Brain pericyte (primary cell): ENCODE data around the gene CNOT4.

Experiments
- DNase-seq: peaks from one replicate; pipeline ENCODE4 v3.0.0-alpha.2; 2012; ENCODE audit warnings: low read depth, low spot score

CNOT4 gene

GRCh38 chr7:135397689-135398088 lies 112.2 kb downstream of the CNOT4 start:
- no peak for DNase-seq

- DNase-seq: no peak
These were observed 117.2 kb downstream of the CNOT4 start for GRCh38 chr7:135392701-135393100.

GRCh38 chr7:135391514-135391913 lies 118.4 kb downstream of the CNOT4 start:
- DNase-seq: no peak

GRCh38 chr7:135390829-135391228 lies 119.1 kb downstream of the CNOT4 start:
- DNase-seq: no peak

- no peak for DNase-seq
These were observed 119.9 kb downstream of the CNOT4 start for GRCh38 chr7:135389971-135390370.

GRCh38 chr7:135388616-135389015 lies 121.3 kb downstream of the CNOT4 start:
- no peak for DNase-seq

GRCh38 chr7:135386776-135387175 lies 123.1 kb downstream of the CNOT4 start:
- peak; percentile 6 for DNase-seq

GRCh38 chr7:135386181-135386580 lies 123.7 kb downstream of the CNOT4 start:
- DNase-seq: no peak

- DNase-seq: no peak
These were observed 124.7 kb downstream of the CNOT4 start for GRCh38 chr7:135385209-135385608.

GRCh38 chr7:135383525-135384175 lies 126.3 kb downstream of the CNOT4 start:
- no peak for DNase-seq

- DNase-seq: no peak
These were observed 127.7 kb downstream of the CNOT4 start for GRCh38 chr7:135382173-135382572.

- DNase-seq: no peak
These were observed 128.5 kb downstream of the CNOT4 start for GRCh38 chr7:135381369-135381768.

- no peak for DNase-seq
These were observed 129.6 kb downstream of the CNOT4 start for GRCh38 chr7:135380351-135380750.

- DNase-seq: no peak
These were observed 132.7 kb downstream of the CNOT4 start for GRCh38 chr7:135377171-135377570.

GRCh38 chr7:135375908-135376699 lies 133.8 kb downstream of the CNOT4 start:
- DNase-seq: no peak

GRCh38 chr7:135374736-135375135 lies 135.2 kb downstream of the CNOT4 start:
- DNase-seq: no peak

GRCh38 chr7:135372222-135372621 lies 137.7 kb downstream of the CNOT4 start:
- DNase-seq: no peak

GRCh38 chr7:135370656-135371055 lies 139.2 kb downstream of the CNOT4 start:
- no peak for DNase-seq

GRCh38 chr7:135369405-135369804 lies 140.5 kb downstream of the CNOT4 start:
- DNase-seq: no peak

GRCh38 chr7:135368416-135369186 lies 141.3 kb downstream of the CNOT4 start:
- no peak for DNase-seq

GRCh38 chr7:135366843-135367508 lies 142.9 kb downstream of the CNOT4 start:
- DNase-seq: no peak

GRCh38 chr7:135365721-135366120 lies 144.2 kb downstream of the CNOT4 start:
- DNase-seq: no peak
